HG03066 (cell line): ENCODE measurements around the gene MDM4.
A peak's percentile ranks its signal among the peaks of the same experiment; 100 is the strongest.
"Not testable (repeated sequence)": the region's sequence is repeated elsewhere in the genome, so short reads cannot be mapped to it uniquely, and the experiment has no call there.

Experiments
- ATAC-seq: cut with Tn5 transposase; IDR thresholded peaks from one replicate; pipeline ENCODE4 v1.9.1; 2021; ENCODE audit warnings: low read depth; ENCODE audit not compliant: unreplicated experiment

MDM4 gene, protein sequence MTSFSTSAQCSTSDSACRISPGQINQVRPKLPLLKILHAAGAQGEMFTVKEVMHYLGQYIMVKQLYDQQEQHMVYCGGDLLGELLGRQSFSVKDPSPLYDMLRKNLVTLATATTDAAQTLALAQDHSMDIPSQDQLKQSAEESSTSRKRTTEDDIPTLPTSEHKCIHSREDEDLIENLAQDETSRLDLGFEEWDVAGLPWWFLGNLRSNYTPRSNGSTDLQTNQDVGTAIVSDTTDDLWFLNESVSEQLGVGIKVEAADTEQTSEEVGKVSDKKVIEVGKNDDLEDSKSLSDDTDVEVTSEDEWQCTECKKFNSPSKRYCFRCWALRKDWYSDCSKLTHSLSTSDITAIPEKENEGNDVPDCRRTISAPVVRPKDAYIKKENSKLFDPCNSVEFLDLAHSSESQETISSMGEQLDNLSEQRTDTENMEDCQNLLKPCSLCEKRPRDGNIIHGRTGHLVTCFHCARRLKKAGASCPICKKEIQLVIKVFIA

DNA sequence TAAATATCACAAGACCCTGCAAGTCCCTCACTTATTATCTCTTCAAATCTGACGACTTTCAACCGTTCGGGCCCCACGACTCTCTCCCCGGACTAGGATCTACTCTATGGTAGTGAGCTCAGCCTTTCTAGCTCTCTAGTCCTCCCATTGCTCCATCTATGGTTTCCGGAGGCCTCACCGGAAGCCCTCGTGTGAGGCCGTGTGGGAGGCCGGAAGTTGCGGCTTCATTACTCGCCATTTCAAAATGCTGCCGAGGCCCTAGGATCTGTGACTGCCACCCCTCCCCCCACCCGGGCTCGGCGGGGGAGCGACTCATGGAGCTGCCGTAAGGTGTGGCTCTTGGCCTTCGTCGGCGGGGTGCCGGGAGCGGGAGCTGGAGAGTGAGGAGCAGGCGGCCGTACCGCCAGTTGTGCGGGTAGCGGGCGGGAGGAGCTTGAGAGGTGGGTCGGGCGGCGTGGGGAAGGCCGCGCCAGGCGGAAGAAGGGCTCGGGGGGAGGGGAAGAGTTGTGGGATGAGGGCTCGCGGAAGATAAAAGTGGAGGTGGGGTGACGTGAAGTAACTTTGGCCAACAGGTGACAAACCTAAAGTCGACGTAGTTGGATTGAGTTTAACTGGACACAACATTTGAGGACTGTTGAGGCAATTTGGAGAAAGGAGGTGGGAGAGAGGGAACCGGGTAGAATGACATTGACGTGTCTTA is at the start of gene MDM4:
TSS of gene MDM4 (plus strand) at position 227 of the 700 bp plus-strand sequence. CDS start 9,113 bp downstream, outside the sequence.
- peak; percentile 74 for ATAC-seq

DNA sequence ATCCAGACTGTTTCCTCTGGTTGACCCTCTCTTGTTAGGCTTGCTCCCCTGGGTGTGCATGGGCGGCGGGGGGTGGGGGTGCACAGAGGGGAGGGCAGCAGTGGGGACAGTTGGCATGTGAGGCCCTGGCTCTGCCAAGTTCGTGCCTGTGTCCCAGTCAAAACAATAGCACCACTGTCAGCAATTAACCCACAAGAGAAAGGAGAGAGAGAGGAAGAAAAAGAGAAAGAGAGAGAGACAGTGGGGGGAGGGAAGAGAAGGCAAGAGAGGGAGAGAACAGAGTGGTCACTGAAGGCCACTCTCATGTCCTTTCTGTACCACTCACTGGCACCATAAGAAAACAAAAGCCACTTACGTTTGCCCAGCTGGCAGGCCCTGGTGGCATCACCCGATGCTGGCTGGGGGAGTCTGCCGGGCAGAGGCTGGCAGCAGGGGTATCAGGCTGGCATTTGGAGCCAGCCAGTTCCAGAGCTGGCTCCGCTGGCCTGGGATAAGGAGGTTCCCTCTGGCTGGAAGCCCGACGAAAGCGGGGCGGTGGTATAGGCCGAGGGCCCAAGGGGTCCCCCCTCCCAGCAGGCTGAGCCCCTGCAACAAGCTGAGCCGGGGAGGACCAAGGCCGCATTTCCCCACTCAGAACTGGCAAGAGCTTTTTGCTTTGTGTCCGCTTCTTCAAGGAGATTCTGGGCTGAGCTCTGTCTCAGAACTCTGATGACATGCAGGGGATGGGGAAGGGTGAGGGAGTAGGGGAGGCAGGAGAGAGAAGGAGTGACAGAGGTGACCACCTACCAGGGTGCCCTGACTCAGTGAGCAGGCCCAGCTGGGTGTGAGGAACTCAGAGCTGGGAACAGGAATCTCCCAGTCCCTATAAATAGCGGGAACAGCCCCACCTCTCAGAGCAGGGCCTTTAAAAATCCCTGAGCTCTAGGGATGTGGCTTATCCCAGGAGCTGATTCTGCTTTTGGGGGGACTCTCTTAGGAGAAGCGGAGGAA is 49.5 kb upstream of the MDM4 start:
- no peak for ATAC-seq

DNA sequence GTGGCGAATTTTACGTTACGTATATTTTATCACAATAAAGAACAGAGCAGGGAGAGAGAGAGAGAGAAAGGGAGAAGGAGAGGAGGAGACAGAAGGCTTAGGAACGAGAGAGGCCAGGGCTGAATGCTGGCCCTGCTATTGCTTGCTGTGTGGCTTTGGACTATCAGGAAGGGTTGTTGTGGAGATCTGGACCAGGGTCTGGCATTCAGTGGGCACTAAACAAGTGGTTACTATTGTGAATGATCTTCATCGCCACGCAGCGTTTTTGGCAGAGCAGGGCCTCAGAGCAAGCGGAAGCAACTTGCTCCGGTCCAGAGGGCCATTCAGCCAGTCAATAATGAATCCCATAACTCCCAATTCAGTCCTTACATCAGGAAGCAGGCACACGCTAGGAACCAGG is 48.0 kb upstream of the MDM4 start:
- no peak for ATAC-seq

DNA sequence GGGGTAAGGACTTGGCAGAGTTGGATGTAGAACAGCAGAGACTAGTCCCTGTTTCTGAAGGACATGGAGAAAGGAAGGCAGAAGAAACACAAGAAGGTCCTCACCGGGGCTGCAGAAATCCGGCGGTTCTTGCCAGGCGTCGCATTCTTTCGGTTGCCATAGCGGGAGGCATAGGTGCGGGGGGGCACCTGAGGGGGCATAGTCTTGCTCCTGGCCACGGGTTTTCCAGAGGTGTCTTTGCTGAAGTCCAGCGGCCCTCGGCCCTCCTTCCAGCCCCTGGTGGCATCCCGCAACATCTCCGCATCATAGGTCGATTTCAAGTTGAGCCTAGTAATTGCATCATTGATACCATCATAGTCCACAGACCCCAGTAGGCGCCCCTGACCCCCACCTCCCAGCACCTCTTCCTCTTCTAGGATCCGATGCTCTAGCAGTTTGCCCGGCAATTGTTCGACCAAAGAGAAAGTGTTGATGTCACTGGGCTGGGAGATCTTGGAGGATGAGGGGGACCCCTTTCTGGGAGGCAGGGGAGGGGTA is 47.4 kb upstream of the MDM4 start:
- no peak for ATAC-seq

DNA sequence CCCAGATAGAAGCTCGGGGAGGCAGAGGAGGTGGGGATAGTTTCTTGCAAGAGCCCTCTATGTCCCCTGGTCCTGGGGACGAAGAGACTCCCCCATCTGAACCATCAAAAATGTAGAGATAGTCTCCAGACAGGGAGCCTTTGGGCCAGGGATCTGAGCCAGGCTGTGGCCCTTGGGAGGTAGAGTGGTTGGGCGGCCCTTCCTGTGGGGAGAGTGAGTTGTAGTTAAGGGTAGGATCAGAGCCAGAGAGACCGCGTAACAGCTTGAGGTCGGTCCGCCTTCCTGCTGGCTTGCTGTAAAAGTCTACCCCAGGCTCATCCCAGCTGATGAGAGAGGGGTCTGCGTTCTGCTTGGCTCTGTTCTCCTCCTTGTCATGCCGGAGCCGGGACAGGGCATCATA is 46.9 kb upstream of the MDM4 start:
- ATAC-seq = no peak

DNA sequence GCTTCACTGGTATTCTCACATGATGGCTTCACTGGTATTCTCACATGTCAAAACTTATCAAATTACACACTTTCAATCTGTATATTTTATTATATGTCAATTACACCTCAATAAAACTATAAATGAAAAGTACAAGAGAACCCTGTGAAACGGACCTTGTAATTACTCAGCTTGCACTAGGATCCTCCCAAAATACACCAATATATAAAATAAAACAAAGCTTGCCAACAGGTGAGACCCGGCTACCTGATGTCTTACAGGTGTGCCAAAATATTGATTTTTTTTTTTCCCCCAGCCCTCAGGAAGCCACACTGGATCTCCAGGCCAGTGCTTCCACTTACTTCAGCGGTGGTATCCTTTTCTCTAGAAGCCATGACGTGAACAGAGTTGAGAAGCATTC is 44.5 kb upstream of the MDM4 start:
- no peak for ATAC-seq

DNA sequence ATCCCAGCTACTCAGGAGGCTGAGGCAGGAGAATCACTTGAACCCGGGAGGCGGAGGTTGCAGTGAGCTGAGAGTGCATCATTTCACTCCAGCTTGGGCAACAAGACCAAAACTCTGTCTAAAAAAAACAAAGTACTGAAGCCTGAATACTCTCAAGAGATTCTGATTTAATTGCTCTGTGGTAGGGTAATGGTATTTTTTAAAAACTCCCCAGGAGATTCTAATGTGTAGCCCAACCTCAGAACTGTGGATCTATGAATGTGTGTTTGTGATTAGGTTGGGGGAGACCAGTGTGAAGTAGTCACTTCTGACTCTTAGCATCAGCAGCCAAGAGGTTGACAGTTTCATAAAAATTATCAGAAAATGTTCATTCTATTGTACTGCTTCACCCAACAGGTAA is 43.5 kb upstream of the MDM4 start:
- no peak for ATAC-seq

DNA sequence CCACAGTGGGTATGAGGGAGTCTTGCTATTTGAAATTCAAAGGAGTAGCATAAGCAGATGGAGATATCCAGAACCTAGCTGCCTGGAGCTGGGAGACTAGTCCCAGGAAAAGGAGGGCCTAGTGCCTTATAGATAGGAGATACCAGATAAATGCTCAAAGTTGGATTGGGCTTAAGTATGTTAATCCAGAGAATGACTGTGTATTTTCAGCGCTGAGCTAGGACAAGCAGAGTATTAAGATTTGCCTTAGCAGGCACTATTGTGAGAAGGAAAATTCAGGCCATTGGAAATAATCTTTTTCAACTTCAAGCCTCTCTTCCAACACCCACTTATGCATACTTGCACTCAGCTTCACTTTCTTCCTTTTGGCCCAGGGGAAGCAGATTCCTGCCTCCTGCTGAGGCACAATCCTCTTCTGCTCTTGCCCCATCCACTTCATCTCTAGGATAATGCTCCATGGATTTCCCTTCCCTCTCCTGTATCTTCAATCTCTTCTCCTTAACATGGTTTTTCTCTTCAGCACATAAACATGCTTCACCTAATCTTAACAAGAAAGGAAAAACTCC is 42.7 kb upstream of the MDM4 start:
- ATAC-seq = no peak

DNA sequence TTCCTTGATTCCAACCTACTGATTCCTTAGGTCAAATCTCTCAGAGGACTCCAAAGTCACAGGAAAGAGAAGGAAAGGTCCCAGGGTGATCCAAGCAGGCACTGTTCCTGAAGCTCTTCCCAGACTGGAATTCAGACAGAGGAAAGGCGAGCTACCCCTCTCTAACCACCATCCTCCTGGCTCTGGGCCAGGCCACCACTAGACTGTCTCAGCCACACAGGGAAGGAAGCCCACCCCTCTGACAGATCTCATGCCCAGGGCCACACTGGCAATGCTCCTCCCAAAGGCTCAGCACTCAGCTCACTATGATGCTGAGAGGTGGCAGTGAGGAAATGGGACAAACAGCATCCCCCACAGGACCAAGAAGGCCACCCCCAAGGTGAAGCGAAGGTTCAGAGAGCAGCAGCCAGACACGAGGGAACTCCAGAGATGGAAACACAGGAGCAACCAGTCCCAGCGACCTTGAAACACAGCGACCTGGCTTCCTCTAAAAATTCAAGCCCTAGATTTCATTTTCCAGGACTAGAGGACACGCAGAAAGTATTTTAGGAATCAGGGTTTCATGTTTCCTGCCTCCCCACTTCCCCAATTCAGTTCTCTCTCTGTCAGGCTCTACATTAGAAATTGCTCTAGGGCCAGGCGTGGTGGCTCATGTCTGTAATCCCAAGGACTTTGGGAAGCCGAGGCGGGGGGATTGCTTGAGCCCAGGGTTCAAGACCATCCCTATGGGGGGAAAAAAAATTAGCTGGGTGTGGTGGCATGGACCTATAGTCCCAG is 40.4 kb upstream of the MDM4 start:
- no peak for ATAC-seq

DNA sequence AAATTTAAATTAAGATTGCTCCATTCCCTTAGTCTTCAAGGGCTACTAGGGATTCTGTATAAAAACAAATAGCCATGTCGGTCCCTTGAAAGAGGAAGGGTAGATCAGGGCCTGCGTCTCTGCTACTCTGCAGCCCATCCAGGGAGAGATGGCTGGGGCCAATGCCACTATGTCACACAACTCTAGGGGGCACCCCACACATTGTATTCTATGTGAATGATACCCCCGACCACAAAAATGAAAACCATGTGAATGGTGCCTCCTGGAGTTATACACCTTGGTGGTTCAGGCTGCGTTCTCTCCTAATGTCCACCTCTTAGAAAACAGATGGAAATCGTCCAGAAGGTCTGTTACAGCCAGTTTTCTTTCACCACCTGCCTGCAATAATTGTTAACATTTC is 39.6 kb upstream of the MDM4 start:
- no peak for ATAC-seq

DNA sequence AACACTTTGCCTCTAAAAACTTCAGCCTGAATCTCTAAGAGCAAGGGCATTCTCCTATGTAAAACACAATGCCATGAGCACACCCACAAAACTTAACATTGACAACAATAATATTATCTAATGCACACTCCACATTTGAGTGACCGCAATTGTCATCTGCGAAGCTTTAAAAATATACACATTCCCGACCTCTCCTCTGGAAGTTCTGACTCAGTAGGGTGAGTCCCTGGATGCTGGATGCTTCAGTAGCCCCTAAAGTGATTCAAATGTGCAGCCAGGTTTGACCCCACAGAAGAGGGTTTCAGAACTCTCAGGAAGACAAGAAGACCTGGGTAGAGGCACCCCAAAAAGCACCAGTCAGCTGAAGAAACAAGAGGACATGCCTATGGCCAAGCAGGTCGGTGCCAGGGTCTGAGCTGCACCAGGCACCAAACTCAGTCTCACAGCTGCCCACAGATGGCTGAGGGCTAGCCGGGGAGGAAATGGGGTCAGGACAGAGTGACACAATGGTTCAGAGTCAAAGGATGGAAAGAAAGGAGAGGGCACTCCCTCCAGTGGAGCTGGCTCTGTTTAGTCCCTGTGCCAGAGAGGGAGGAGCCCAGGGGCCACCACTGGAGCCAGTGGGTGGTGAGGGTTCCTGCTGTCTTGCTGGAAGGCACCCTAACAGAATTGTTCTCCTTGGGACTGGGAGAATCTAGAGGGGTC is 39.0 kb upstream of the MDM4 start:
- no peak for ATAC-seq

DNA sequence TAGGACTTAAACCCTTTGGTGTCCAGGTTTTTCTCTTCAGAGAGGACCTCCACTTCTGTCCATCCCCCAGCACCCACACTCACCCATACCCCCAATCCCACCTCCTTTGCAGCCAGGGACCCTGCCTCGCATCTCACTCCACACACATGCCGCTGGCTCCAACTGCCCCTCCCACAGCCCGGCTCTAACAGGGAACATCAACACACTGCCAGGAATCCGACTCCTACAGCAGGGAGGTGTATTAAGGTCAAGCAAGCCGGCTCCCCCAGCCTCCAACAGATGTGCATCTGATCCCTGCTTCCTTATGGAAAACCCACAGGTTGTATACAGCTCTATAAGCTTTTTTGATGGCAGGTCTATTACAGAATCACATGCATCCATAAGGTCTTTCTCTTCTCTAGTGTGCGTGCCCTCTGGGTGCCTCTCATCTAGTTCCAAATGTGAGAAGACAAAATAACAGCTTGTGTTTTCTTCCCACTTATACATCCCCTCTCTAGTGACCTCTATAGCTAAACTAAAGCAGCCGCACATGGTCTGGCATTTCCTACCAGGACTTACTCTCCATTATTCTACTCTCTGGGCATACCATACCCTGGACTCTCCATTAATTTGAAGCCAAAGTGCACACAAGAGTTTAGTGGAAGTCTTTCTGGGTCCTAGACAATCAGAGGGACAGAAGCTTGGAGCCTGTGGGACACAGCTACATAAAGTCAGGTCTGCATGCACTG is 37.9 kb upstream of the MDM4 start:
- no peak for ATAC-seq

DNA sequence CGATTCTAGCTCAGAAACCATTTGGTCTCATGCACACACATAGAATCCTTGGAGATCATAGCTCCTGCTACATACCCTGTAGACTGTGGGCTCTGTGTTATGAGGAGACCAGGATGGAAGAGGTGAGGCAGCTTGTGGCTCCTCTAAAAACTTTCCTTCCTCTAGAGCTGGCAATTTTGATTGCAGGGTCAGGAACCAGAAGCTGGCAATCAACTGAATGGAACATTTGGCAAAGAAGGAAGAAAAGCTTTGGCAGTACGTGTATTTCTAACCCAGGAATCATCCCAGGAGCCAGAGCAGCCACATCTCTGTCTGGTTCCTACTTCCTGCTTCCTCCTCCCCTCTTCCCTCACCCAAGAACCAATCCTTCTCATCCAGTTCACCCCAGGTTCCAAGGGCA is 37.3 kb upstream of the MDM4 start:
- ATAC-seq = no peak

DNA sequence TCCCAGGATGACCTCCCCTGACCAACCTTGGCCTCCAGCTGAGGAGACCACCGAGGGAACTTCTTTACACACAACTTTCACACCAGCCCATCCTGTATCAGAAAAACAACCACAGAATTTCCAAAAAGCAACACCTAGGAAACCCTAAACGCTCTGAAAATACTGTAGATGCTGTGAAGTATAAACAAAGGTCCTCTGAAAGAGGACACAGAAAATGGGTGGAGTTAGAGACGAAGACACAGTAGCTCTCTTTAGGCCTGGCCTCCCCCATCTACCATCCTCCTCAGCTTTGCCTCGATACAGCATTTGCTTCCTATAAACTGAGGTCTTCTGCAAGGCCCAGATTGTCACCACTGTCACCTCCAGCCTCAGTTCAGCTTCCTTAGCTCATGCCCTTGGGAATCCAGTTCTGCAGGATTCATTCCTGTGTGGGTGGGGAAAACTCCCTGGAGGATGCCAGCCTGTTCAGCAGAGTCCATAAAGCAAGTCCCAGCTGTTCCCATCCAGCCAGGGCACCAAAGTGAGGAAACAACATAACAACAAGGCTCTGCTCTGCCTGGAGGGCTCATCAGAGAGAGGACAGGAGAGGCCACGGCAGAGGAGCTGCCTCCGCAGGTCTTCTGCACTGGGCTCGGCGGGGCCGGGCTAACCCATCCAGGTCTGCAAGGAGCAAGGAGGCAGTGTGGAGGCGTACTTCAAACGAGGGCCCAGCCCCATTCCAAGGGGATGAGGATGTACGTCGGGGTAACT is 36.6 kb upstream of the MDM4 start:
- no peak for ATAC-seq

DNA sequence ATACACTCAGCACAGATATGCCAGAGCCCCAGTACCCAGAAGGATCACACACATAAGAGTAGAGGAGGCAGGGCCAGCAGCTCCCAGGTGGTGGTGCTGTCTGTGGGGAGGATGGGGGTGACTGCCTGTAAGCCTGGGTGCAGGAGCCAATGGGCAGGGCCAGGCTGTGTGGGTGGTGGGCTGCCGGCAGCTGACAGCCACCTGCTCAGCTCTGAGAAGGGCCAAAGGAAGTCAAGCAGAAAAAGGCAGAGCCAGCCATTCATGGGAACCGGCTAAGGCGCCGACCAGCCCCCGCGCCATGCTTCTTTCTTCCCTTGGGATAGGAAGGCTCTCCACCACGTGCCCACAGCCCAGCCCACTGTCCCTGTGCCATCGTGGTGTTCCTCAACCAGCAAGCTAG is 35.7 kb upstream of the MDM4 start:
- ATAC-seq = peak; percentile 55

DNA sequence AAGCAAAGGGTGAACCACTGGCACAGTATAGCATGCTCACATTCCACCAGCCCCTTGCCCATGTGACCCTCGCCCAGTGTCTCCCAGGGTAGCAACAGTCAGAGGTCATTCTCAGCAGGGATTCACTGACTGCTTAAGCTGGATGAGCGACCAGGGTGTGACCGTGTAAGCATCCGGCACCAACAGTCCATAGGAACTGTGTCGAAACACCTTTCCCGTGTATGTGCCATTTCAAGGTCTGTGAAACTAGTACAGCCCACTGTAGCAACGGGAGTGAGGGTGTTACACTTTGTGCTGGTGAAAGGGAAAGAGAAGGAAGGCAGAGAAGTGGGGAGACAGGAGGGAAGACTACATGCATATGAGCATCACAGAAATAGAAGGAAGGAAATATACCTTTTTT is 32.4 kb upstream of the MDM4 start:
- ATAC-seq = no peak

DNA sequence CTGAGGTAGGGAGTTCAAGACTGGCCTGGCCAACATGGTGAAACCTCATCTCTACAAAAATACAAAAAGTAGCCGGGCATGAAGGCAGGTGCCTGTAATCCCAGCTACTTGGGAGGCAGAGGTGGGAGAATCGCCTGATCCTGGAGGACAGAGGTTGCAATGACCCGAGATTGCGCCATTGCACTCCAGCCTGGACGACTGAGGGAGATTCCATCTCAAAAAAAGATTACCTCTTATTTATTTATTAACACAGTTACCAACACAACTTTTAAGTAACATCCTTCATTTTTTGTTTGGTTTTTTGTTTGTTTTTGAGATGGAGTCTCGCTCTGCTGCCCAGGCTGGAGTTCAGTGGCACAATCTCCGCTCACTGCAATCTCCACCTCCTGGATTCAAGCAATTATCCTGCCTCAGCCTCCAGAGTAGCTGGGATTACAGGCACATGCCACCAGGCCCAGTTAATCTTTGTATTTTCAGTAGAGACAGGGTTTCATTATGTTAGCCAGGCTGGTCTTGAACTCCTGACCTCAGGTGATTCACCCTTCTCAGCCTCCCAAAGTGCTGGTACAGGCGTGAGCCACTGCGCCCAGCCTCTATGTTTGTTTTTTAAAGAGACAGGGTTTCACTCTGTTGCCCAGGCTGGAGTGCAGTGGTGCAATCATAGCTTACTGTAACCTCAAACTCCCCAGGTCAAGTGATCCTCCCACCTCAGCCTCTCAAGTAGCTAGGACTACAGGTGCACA is 29.5 kb upstream of the MDM4 start:
- ATAC-seq = not testable (repeated sequence)
